Mononuclear cell (primary cell): ENCODE results near the gene ERGIC1. TPM values are rescaled to one million over a fixed set of nuclear protein-coding genes. Genes with fewer than 3 reads are reported as not detected.
"Not testable (repeated sequence)": the region's sequence is repeated elsewhere in the genome, so short reads cannot be mapped to it uniquely, and the experiment has no call there.

Source experiments
- H3K27me3 ChIP-seq: 2 replicates; pipeline ENCODE4 v1.6.0; 2011; ENCODE audit warnings: low read length, control low read depth; ENCODE audit not compliant: insufficient read depth
- H3K4me1 ChIP-seq: 2 replicates; pipeline ENCODE4 v1.5.1; 2011; ENCODE audit warnings: mild to moderate bottlenecking, low read length, control low read depth; ENCODE audit not compliant: insufficient read depth
- H3K4me3 ChIP-seq: 2 replicates; pipeline ENCODE4 v1.5.1; 2011; ENCODE audit warnings: mild to moderate bottlenecking, low read length, moderate library complexity
- H3K9me3 ChIP-seq: 2 replicates; pipeline ENCODE4 v1.5.1; 2011; ENCODE audit warnings: low read depth, mild to moderate bottlenecking, control low read depth, low read length
- total RNA-seq: library from RNA; depleted of rRNA; stranded (reverse); fragments of >200 nt; gene quantifications from one replicate; pipeline ENCODE4 v1.2.3, GENCODE V29; 2012

The ERGIC1 gene
- total RNA-seq, 1 donor = 63.6 TPM

DNA sequence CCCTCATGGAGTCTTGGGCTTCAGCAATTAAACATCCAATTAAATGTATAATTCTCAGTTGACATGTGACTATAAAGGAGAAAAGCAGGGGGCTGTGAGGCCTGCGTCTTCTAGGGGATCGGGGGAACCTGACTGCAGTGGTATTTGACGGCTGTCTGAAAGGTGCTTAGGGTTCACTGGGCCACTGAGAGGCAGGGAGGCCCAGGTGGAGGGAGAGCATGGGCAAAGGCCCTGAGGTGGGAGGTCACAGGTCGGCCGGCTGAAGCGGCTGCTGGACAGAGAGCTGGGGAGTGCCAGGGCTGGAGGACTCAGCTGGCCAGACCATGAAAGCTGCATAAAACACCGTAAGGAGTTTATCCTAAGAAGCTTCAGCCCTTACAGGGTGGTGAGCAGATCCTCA, 23.9 kb downstream of the ERGIC1 start:
- Histone ChIP-seq H3K9me3 (no peaks in the 10 kb centered on the region), H3K4me3 (no peak overlapping the region), H3K4me1 (peaks cover 22% of the 10 kb centered on the region), H3K27me3 (no peaks in the 10 kb centered on the region)

DNA sequence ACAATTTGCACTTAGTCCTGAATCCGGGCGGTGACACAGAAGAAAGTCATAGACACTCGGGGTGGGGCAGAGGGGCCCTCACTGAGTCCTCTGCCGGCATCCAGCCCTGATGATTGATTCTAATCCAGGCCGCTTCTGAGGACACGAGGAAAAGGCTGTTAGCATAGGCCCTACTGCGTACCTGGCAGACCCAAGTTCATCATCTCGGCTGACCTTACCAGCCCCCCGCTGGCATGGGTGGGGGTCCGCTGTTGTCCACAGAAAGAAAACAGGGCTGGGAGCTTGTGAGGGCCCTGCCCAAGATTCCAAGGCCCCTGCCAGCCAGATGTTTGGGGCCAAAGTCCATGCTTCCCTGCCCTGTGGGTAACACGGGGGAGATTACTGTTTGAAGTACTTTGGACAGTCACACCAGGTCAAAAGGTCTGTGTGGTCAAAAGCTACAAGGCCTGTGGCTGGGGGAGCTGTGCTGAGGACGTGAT, 24.5 kb downstream of the ERGIC1 start:
- no peak overlapping the region for H3K4me3 ChIP-seq
- no peaks in the 10 kb centered on the region for H3K9me3 ChIP-seq
- H3K4me1 ChIP-seq = peaks cover 17% of the 10 kb centered on the region
- H3K27me3 ChIP-seq = no peaks in the 10 kb centered on the region

DNA sequence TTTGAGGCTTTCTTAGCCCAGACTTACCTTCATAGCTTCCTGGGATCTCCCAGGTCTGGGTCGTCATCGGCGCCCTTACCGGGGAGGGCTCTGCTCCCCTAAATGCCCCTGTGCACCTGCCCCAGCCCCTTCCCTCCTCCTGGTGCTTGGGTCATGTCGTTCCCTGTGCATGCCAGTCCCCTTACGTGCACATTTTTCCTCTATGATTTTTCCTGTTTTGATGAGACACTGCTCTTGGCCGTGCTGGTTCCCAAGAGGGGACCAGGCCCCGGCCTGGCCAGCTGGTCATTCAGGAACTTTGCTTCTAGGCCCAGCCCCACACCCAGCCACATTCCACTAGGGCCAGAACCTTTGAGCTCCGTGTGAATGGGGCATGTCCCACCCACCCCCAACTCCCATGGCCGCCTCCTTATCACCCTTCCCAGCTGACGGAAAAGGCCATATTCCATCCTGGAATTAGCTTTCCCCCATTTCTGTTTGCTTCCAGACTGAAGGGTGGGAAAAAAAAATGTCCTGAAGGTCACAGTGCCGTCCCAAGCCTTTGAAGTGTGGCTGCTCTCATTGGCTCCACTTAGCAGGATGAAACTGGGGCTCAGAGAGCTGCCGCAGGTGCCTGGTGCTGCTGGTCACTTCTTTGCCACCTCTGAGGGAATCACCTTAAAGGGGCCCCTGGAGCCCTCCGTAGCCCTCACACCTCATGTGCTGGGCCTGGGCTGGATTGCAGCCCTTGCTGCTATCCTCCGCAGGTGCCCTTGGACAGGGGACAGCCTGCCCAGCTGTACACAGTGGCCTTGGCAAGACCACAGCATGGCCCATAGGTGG, 25.1 kb downstream of the ERGIC1 start:
- H3K27me3 ChIP-seq = no peaks in the 10 kb centered on the region
- H3K4me3 ChIP-seq = no peak overlapping the region
- no peaks in the 10 kb centered on the region for H3K9me3 ChIP-seq
- peaks cover 12% of the 10 kb centered on the region for H3K4me1 ChIP-seq

DNA sequence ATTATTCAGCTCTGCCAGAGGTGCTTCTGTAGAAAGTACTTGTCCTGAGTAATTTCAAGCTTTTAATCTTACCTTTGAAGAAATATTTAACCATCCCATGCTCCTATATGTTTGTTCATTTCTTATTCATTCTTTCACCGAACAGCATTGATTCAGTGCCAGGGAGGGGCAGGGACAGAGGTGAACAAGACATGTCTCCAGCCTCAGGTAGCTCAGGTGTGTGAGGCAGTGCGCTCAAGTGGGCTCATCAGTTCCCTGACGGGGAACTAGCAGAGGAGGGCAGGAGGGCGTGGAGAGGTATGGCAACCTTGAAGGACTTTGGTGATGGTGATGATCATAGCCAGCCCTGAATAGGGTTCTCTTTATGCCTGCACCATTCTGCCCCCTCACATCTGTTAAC, 25.9 kb downstream of the ERGIC1 start:
- Histone ChIP-seq H3K9me3 (no peaks in the 10 kb centered on the region), H3K4me1 (peaks cover 12% of the 10 kb centered on the region), H3K4me3 (no peak overlapping the region), H3K27me3 (no peaks in the 10 kb centered on the region)

DNA sequence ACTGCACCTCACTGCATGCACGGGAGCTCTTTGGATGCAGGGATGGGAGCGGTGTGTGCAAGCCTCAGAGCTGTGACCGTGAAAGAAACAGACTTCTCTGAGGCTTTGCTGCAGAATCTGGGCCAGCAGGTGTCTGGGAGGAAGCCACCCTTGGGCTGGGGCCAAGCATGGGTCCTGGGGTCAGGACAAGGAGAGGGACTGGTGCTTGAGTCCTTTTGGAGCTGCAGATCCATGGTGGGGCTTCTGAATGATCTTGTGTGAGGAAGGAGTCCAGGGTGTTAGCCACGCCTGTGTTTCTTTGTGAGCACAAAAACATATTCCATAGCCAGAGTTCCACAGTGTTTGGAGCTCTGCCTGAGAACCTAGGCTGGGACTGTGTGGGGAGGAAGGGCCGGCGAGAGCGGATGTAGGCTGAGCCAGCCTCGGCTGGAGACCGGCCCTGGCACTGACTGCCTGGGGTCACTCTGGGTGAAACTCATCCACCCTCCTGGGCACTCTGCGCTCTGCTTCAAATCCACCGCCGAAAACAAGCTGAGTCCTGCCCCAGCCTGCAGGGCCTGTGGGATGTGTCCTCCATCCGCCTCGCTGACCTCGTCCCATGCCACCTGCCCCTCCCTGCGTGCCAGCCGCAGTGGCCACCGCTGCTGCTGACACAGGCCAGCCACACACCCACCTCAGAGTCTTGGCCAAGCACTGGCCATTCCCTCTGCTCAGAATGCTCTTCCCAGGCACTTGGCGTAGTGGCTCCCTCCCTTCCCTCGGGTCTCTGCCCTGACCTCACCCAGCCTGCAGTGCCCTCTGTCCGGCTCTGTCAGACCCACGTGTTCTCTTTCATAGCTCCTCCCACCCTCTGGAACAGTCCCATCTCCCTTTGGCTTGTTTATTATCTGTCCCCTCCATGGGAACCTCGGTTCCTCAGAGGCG, 26.7 kb downstream of the ERGIC1 start:
- H3K4me1 ChIP-seq = peaks cover 12% of the 10 kb centered on the region
- H3K9me3 ChIP-seq = no peaks in the 10 kb centered on the region
- no peak overlapping the region for H3K4me3 ChIP-seq
- H3K27me3 ChIP-seq = no peaks in the 10 kb centered on the region

DNA sequence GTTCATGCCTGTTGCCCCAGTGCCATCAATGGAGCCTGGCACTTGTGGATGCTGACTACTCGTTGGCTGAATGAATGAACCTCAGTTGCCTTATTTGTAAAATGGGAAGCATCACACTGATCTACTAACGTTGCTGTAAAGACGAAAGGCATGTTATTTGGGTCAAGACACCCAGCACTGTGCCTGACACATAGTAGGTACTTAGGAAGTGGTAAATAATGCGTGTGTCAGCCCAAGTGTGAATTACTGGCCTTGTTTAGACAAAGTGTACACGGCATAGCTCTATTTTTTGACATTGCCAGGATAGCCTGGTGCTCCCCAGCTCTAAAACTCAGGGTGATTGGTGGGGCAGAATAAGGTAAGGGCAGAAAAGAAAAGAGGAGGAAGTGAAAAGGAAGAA, 27.4 kb downstream of the ERGIC1 start:
- H3K9me3 ChIP-seq = no peaks in the 10 kb centered on the region
- no peak overlapping the region for H3K4me3 ChIP-seq
- H3K27me3 ChIP-seq = no peaks in the 10 kb centered on the region
- H3K4me1 ChIP-seq = peaks cover 12% of the 10 kb centered on the region

DNA sequence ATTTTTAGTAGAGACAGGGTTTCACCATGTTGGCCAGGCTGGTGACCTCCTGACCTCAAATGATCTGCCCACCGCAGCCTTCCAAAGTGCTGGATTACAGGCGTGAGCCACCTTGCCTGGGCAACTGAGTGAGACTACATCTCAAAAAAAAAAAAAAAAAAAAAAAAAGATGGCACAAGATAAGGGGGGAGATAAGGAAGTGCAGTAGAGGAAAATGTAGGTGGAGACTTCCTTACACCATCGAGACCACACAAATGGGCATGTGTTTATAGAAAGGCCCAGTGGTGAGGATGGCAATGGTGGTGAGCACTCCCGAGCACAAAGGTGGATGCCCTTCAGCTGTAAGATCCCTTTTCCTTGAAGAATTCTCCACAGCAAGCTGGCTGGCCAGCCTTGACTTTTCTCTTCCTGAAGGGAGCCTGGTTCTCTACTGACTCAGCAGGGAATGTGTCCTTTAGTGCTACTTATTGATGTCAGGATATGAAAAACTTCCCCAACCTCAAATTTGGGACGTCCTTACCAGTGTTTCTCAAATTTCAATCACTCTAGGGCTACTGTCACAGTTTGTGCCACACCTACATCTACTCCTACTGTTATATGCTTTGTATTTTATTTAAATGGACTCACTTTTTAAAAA, 28.2 kb downstream of the ERGIC1 start:
- Histone ChIP-seq H3K4me1 (peaks cover 12% of the 10 kb centered on the region), H3K9me3 (no peaks in the 10 kb centered on the region), H3K27me3 (no peaks in the 10 kb centered on the region), H3K4me3 (no peak overlapping the region)

DNA sequence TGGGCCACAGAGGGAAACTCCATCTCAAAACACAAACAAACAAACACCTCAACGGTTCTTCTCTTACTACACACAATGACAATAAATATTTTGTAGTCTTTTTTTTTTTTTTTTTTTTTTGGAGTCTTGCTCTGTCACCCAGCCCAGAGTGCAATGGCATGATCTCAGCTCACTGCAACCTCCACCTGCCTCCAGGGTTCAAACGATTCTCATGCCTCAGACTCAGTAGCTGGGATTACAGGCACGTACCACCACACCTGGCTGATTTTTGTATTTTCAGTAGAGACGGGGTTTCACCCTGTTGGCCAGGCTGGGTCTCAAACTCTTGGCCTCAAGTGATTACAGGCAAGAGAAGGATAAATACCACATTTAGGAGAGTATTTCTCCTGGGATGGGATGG, 30.1 kb downstream of the ERGIC1 start:
- not testable (repeated sequence) for H3K4me3 ChIP-seq
- peaks cover 12% of the 10 kb centered on the region for H3K4me1 ChIP-seq

DNA sequence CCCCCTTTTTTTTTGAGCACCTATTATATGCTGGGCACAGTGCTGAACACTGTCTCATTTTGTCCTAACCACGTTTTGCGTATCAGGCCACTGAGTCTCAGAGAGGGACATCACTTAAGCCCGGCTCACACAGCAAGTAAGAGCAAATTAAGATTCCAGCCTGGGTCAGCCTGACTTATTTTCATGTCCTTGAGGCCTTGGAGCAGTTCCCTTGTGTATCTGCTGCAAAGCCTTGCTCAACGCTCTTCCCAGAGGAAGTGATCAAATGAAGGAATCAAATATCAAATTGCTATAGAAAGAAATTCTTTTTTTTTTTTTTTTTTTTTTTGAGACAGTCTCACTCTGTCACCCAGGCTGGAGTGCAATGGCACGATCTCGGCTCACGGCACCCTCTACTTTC, 30.7 kb downstream of the ERGIC1 start:
- no peaks in the 10 kb centered on the region for H3K9me3 ChIP-seq
- no peak overlapping the region for H3K4me3 ChIP-seq
- H3K27me3 ChIP-seq = no peaks in the 10 kb centered on the region

More for the DNA sequence above, 30.1 kb downstream of the ERGIC1 start:
- H3K27me3 ChIP-seq, H3K9me3 ChIP-seq: not testable (repeated sequence)

DNA sequence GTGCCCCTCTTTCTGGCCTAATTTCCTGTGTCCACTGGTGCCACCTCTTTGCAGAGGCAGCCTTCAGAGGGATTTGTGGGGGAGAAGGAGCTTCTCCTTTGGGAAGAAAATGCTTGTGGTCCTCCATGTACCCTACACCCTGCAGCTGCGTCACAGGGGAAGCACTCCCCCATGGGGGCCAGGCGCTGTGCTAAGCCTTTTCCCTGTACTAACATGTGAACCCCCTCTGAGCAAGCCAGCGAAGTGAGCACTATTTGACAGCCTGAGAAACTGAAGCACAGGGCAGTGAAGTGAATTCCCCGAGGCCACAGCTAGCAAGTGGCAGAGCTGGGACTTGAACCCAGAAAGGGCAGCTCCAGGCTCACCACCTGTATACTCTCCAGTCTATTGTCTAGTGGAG, 32.3 kb downstream of the ERGIC1 start:
- Histone ChIP-seq H3K4me3 (no peak overlapping the region), H3K9me3 (no peaks in the 10 kb centered on the region), H3K4me1 (peaks cover 28% of the 10 kb centered on the region), H3K27me3 (no peaks in the 10 kb centered on the region)

More for the DNA sequence above, 30.7 kb downstream of the ERGIC1 start:
- H3K4me1 ChIP-seq = peaks cover 13% of the 10 kb centered on the region

DNA sequence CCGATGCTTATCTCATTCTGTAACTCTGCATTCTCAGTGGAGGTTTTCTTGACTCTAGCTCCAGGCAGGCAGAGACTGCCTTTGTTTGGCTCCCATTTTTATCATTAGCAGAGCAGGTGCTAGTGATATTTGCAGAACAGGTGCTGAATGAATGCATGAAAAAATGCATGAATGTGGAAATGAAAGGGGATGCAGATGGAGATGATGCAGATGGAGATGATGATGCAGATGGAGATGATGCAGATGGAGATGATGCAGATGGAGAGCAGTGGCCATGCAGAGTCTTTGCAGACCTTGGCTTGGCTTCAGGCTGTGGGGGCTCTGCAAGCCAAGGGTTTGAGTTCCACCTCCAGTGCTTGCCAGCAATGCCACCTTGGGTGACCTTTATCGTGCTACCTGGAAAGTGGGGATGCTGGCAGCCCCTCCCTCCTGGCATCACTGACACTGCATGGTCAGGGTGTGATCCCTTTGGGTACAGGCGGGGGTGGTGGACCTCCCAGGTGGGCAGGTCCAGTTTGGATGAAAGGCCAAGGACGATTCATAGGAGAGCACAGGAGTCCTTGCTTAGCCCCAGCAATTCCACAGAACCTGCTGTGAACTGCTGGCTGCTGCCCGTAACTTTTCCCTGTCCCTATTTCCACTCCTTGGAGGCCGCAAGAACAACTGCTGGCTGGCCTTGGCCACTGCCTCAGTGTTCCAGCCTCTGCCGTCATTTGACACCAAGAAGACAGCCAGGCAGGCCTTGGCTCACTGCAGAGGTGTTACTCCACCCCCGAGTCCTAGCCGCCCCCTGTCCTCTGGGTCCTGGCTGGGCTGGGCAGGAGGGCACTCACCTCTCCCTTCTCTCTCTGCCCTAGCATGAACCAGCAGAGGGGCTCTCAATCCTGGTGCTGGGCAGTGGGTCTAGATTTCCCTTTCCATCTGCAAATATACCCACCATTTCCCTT, 33.0 kb downstream of the ERGIC1 start:
- Histone ChIP-seq H3K9me3 (no peaks in the 10 kb centered on the region), H3K4me1 (peaks cover 25% of the 10 kb centered on the region), H3K4me3 (no peak overlapping the region), H3K27me3 (no peaks in the 10 kb centered on the region)

DNA sequence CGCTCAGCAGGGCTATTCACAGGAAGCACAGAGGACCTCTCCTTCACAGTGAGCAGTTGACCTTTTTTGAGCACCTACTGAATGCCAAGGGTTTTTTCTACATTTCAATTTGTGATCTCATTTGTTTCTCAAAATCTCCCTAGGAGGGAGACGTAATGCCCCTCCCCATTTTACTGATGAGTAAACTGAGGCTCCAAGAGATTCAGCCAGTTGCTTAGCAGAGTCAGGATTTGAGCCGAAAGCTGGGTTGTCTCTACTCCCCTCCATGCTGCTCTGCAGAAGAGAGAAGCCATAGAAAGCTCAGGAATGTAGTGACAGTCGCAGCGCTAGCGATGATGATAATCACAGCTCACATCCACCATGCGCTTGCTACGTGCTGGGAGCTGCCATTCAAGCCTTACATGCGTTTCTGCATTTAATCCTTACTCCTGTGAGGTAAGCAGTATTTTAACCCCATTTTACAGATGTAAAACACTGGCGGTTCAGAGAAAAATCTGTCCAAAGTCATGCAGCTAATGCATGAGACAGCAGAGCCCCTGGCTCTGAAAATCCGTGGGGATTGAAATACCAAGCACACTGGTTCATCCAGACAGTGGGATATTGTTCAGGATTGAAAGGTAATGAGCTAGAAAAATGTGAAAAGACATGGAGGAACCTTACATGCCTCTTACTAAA, 33.8 kb downstream of the ERGIC1 start:
- Histone ChIP-seq H3K4me3 (no peak overlapping the region), H3K9me3 (no peaks in the 10 kb centered on the region), H3K4me1 (peaks cover 20% of the 10 kb centered on the region), H3K27me3 (no peaks in the 10 kb centered on the region)

DNA sequence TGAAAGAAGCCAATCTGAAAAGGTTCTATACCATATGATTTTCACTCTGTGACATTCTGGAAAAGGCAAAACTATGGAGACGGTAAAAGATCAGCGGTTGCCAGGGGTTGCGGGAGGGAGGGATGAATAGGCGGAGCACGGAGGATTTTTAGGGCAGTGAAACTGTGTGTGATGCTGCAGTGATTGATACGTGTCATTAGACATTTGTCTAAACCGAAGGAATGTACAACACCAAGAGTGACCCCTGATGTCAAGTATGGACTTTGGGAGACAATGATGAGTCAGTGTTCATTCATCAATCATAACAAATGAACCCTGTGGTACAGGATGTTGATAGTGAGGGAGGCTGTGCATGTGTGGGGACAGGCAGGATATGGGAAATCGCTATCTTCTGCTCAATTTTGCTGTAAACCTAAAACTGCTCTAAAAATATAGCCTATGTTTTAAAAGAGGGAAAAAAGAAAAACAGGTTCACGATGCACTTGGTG, 34.4 kb downstream of the ERGIC1 start:
- H3K27me3 ChIP-seq = no peaks in the 10 kb centered on the region
- H3K4me3 ChIP-seq = no peak overlapping the region
- no peaks in the 10 kb centered on the region for H3K9me3 ChIP-seq
- H3K4me1 ChIP-seq = peaks cover 24% of the 10 kb centered on the region
